Heart left ventricle (tissue), 13 donors: Measurements from ENCODE around the gene PARD3B.

Experiments
- CTCF ChIP-seq, 12 donors: fragments of 200-600 bp; sonication (generic) in 4 of 12; IDR thresholded peaks; one replicate each; pipeline versions ENCODE4 v1.5.0 to v1.8.0; 2018 to 2022; ENCODE audit warnings: antibody characterized with exemption in 12 of 12, mild to moderate bottlenecking in 5 of 12
- POLR2A ChIP-seq, 2 donors: fragments of 450-650 bp; IDR thresholded peaks; one replicate each; pipeline ENCODE4 v1.6.1; 2017; ENCODE audit warnings: antibody characterized with exemption in 2 of 2, mild to moderate bottlenecking in 2 of 2, moderate library complexity in 2 of 2
- donor health status: ischemic (EF 13 %, LVEDD 7.1; RV severe dilation, severe dysfunction).
- donor health status: DM: no; HTN: yes; CAD: no.
- donor health status: DM: no; HTN: no; CAD: no.
- donor health status: ischemic (EF 25% LVEDD 6.9; RV normal size, moderate dysfunction).
- donor health status: ischemic (EF 25% LVEDD 5.7; RV mildly dilated, moderate dysfunction).
- donor health status: ischemic (EF 35%, LVEDD 5.7; RV mildly dilated, moderate dysfunction).
- donor health status: nonischemic (EF 11% LVEDD 7.7; RV severe dilation, severe dysfunction).
- donor health status: DM: yes; HTN: yes; CAD: no.
- donor health status: PGD.
- donor health status: ischemic (EF 29% LVEDD 5.4; RV normal size, mild dysfunction).
- donor health status: nonischemic (EF 23%, LVEDD 6.1; RV moderate dilation, normal function).

DNA sequence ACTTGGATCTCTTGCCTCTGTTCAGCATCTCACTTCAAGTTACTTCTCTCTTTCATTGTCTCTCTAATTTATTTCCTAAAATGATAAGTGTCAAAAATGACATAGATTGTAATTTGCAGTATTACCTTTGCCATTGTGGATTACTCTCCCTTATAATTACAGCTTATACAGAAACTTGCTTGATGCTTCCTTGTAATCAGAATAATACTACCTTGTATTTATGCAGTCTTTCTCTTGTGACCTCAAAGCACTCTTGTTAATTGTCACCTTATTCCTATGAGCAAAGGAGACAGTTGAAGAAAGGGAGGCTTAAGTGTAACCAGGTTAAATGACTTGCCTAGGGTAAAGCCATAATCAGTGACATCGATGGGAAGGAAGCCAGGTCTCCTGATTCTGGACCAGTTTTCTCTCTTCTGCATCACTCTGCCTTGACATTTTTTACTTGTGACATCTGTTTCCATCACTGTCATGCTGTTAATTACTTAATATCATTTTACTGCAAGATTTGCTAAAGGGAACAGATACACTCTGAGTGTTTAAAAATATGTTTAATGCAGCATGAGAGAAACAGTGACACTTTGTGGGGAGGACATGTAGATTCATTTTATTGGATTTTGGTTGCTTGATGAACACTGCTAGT, 388.6 kb downstream of the PARD3B start:
- TF ChIP-seq CTCF (IDR thresholded peaks at IDR 0.05) (no peak), POLR2A (IDR thresholded peaks at IDR 0.05) (no peak)
